ENCODE measurements around the gene MIXL1. TPM values are rescaled to one million over a fixed set of nuclear protein-coding genes. Genes with fewer than 3 reads are reported as not detected.

The MIXL1 gene
- total RNA-seq = not detected in 2 replicates

DNA sequence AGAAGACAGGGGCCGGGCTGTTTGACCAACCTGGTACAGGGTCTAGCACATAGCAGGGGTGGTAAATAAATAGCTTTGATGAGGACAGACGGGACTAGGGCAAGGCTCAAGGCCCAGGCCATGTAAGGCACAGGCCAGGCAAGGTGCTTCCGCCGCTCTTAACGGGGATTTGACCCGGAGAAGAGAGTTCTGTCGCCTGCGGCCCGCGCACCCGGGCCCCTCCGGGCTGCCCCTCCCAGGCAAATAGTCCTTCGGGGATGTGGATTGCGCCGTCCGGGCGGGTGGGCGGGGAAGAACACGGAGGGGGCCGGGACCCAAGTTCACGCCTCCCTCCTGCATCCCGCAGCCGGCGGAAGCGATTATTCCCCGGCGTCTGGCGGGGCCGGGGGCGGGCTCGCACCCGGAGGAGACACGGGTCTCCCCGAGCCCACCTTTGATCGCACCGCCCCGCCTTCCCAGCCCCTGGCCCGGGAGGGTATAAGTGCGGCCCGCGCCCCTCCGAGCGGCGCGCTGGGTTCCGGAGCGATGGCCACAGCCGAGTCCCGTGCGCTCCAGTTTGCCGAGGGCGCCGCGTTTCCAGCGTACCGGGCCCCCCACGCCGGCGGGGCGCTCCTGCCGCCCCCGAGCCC is at the start of gene MIXL1:
TSS of gene MIXL1 (plus strand) at position 508 of the 629 bp plus-strand sequence. CDS start at position 526, 18 bp downstream.

GRCh38 chr1:226186124-226187018 is 37.1 kb upstream of the MIXL1 start, which contains the start of gene ACBD3:
Gene ACBD3 (minus strand): TSS chr1:226186741. CDS start chr1:226186675, 66 bp downstream.

Other genes with a start within 250 kb of the MIXL1 start
- 10.4 and 12.9 TPM in 2 replicates for gene SDE2, start 224.3 kb upstream of the MIXL1 start, total RNA-seq
- gene H3-3A, start 160.9 kb upstream of the MIXL1 start, total RNA-seq = 226 and 247 TPM in 2 replicates
- 54.8 and 79.8 TPM in 2 replicates for gene ACBD3, start 36.9 kb upstream of the MIXL1 start, total RNA-seq
- gene LIN9, start 85.5 kb downstream of the MIXL1 start, total RNA-seq = 4.6 and 5.8 TPM in 2 replicates
- 118 and 130 TPM in 2 replicates for gene PARP1, start 184.4 kb downstream of the MIXL1 start, total RNA-seq

All from myometrial cell (primary cell).